Left ventricle myocardium inferior (tissue), 1 donor: ENCODE data around the gene ASCL4. TPM values are rescaled to one million over a fixed set of nuclear protein-coding genes. Genes with fewer than 3 reads are reported as not detected.
"Not testable (repeated sequence)": the region's sequence is repeated elsewhere in the genome, so short reads cannot be mapped to it uniquely, and the experiment has no call there.

Experiments used
- DNase-seq: peaks from one replicate; pipeline ENCODE4 v3.0.0-alpha.2; 2020
- H3K27ac ChIP-seq: fragments of 200-600 bp; replicated peaks from 2 replicates; pipeline ENCODE4 v1.8.0; 2021
- H3K27me3 ChIP-seq: fragments of 200-600 bp; 2 replicates; pipeline ENCODE4 v1.8.0; 2021; ENCODE audit warnings: low read depth
- H3K36me3 ChIP-seq: fragments of 200-600 bp; 2 replicates; pipeline ENCODE4 v1.8.0; 2021
- H3K4me1 ChIP-seq: fragments of 200-600 bp; 2 replicates; pipeline ENCODE4 v1.8.0; 2021
- H3K4me3 ChIP-seq: fragments of 200-600 bp; 2 replicates; pipeline ENCODE4 v1.8.0; 2021; ENCODE audit warnings: mild to moderate bottlenecking, moderate library complexity
- H3K9me3 ChIP-seq: fragments of 200-600 bp; replicated peaks from 2 replicates; pipeline ENCODE4 v1.8.0; 2021
- intact Hi-C: fragments of 100-400 bp; cut with micrococcal nuclease; formaldehyde crosslinking; loops from one replicate; pipeline ENCODE4 v1.11.0; 2022
- long read RNA-seq: library from polyadenylated mRNA; unstranded; transcript quantifications from one replicate; pipeline ENCODE4 v2.0.0, GENCODE V29; 2021
- total RNA-seq: library from RNA; stranded (reverse); fragmentation: NEBNext Ultra II Directional; extraction: Animal tissue kit (Norgen Biotek cat#: 25700); gene quantifications from one replicate; pipeline ENCODE4 v1.2.1, GENCODE V29; 2021
- TF ChIP-seq, protein P1 (sequence below): fragments of 200-600 bp; IDR thresholded peaks from 2 replicates; pipeline ENCODE4 v1.8.0; 2021; ENCODE audit warnings: antibody characterized with exemption, mild to moderate bottlenecking, borderline replicate concordance
- donor health status: DM: no; HTN: yes; CAD: no; lungs with severe emphysema.

Gene ASCL4, protein sequence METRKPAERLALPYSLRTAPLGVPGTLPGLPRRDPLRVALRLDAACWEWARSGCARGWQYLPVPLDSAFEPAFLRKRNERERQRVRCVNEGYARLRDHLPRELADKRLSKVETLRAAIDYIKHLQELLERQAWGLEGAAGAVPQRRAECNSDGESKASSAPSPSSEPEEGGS
- total RNA-seq = not detected
- long read RNA-seq = 0 reads

DNA sequence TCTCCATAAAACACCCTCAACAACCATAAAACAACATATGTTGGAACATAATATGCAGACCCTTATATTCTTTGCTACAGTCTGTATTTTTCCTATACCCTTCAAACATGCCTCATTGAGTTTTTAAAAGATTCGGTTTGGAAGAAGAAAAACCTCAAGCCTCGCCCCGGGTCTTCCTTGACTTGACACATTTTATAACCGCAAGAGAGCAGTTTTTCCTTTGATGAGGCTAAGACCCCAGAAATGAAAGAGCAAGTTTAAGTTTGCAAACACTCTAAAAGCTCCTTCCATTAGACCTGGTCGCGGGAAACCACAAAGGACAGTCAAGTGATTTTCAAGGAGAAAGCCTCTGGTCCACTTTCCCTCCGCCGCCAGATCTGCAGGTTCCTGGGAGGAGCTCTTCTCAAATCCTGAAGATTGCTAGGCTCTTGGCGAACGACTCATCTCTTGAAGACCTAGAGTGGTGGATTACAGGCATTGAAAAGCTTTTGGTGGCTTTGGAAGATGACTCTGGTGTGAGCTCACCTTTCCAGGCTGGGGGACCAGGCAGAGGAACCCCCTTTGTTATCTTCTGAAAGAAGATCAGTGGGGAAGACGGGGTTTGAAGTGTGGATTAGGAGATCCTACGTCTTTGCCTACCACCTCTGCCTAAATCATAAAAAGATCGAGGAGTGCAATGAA lies at the start of gene ASCL4:
Gene ASCL4 (plus strand): TSS at position 356 of the 681 bp plus-strand sequence. CDS start 515 bp downstream, outside the sequence.
- no peak for DNase-seq
- no peak within 1 kb of the TSS for H3K27ac ChIP-seq
- TF ChIP-seq, protein P1, sequence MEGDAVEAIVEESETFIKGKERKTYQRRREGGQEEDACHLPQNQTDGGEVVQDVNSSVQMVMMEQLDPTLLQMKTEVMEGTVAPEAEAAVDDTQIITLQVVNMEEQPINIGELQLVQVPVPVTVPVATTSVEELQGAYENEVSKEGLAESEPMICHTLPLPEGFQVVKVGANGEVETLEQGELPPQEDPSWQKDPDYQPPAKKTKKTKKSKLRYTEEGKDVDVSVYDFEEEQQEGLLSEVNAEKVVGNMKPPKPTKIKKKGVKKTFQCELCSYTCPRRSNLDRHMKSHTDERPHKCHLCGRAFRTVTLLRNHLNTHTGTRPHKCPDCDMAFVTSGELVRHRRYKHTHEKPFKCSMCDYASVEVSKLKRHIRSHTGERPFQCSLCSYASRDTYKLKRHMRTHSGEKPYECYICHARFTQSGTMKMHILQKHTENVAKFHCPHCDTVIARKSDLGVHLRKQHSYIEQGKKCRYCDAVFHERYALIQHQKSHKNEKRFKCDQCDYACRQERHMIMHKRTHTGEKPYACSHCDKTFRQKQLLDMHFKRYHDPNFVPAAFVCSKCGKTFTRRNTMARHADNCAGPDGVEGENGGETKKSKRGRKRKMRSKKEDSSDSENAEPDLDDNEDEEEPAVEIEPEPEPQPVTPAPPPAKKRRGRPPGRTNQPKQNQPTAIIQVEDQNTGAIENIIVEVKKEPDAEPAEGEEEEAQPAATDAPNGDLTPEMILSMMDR = no peak
- H3K36me3 ChIP-seq = no peaks in the 10 kb centered on the region
- peak within 1 kb of the TSS; percentile 47 for H3K4me3 ChIP-seq
- H3K4me1 ChIP-seq = peaks cover 7% of the 10 kb centered on the region
- H3K9me3 ChIP-seq = no peaks in the 10 kb centered on the region
- peaks cover 97% of the 10 kb centered on the region for H3K27me3 ChIP-seq
- intact Hi-C loops = no loop called here

DNA sequence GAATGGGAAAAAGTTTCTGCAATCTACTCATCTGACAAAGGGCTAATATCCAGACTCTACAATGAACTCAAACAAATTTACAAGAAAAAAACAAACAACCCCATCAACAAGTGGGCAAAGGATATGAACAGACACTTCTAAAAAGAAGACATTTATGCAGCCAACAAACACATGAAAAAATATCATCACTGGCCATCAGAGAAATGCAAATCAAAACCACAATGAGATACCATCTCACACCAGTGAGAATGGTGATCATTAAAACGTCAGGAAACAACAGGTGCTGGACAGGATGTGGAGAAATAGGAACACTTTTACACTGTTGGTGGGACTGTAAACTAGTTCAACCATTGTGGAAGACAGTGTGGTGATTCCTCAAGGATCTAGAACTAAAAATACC lies 47.2 kb upstream of the ASCL4 start:
- not testable (repeated sequence) for H3K27me3 ChIP-seq, H3K27ac ChIP-seq

GRCh38 chr12:107727742-107728141 lies 46.8 kb upstream of the ASCL4 start:
- H3K4me3 ChIP-seq, DNase-seq, H3K9me3 ChIP-seq, H3K27me3 ChIP-seq, H3K36me3 ChIP-seq, H3K27ac ChIP-seq, H3K4me1 ChIP-seq, intact Hi-C loops: not testable (repeated sequence)

More for the DNA sequence above, 47.2 kb upstream of the ASCL4 start:
- DNase-seq, H3K4me1 ChIP-seq, H3K4me3 ChIP-seq, H3K9me3 ChIP-seq, H3K36me3 ChIP-seq, intact Hi-C loops: not testable (repeated sequence)

- TF ChIP-seq, protein P1 = no peak
Measured at GRCh38 chr12:107730618-107731341, 43.7 kb upstream of the ASCL4 start.

GRCh38 chr12:107731366-107731765 lies 43.1 kb upstream of the ASCL4 start:
- TF ChIP-seq, protein P1 = no peak
- peaks cover 39% of the 10 kb centered on the region for H3K36me3 ChIP-seq
- intact Hi-C loops = no loop called here
- no peak overlapping the region for H3K4me3 ChIP-seq
- no peaks in the 10 kb centered on the region for H3K9me3 ChIP-seq
- no peaks in the 10 kb centered on the region for H3K27me3 ChIP-seq
- H3K27ac ChIP-seq = no peak overlapping the region
- no peak for DNase-seq
- no peaks in the 10 kb centered on the region for H3K4me1 ChIP-seq

More at GRCh38 chr12:107730618-107731341, 43.7 kb upstream of the ASCL4 start:
- no peak for DNase-seq
- Histone ChIP-seq H3K27me3 (no peaks in the 10 kb centered on the region), H3K4me3 (no peak overlapping the region), H3K4me1 (no peaks in the 10 kb centered on the region), H3K27ac (no peak overlapping the region), H3K36me3 (peaks cover 33% of the 10 kb centered on the region), H3K9me3 (no peaks in the 10 kb centered on the region)
- intact Hi-C loops = no loop called here

GRCh38 chr12:107732365-107732764 lies 42.1 kb upstream of the ASCL4 start:
- no peaks in the 10 kb centered on the region for H3K4me1 ChIP-seq
- no peak overlapping the region for H3K27ac ChIP-seq
- H3K36me3 ChIP-seq = peaks cover 49% of the 10 kb centered on the region
- TF ChIP-seq, protein P1 = no peak
- H3K9me3 ChIP-seq = no peaks in the 10 kb centered on the region
- intact Hi-C loops = no loop called here
- DNase-seq = no peak
- H3K27me3 ChIP-seq = no peaks in the 10 kb centered on the region
- H3K4me3 ChIP-seq = no peak overlapping the region
